Natural killer cell (primary cell): Measurements from ENCODE around the gene INPP4B. TPM values are rescaled to one million over a fixed set of nuclear protein-coding genes. Genes with fewer than 3 reads are reported as not detected.

Source experiments
- ATAC-seq, 3 donors: fragments of 150-1000 bp in 2 of 3; fragments of 200-7000 bp in 1 of 3; cut with Tn5 transposase; 1 replicate in 1 of 3; 2 replicates in 2 of 3; pipeline ENCODE4 v1.10.0; 2021; ENCODE audit warnings: mild to moderate bottlenecking in 2 of 3, moderate library complexity in 2 of 3
- DNase-seq, 2 donors: peaks; one replicate each; pipeline versions ENCODE4 v3.0.0 to v3.0.0-alpha.2; 2013 to 2021; ENCODE audit warnings: mixed read lengths in 1 of 2
- H3K27ac ChIP-seq: one replicate; pipeline ENCODE4 v1.5.1; 2013; ENCODE audit warnings: mild to moderate bottlenecking, low read length
- H3K27me3 ChIP-seq: one replicate; pipeline ENCODE4 v1.6.1; 2013; ENCODE audit warnings: low read length; ENCODE audit not compliant: control insufficient read depth, insufficient read depth
- H3K36me3 ChIP-seq: one replicate; pipeline ENCODE4 v1.6.1; 2013; ENCODE audit warnings: low read length; ENCODE audit not compliant: control insufficient read depth, insufficient read depth
- H3K4me1 ChIP-seq: one replicate; pipeline ENCODE4 v1.6.1; 2013; ENCODE audit warnings: low read length; ENCODE audit not compliant: control insufficient read depth, insufficient read depth
- H3K4me3 ChIP-seq: one replicate; pipeline ENCODE4 v1.5.1; 2013; ENCODE audit warnings: low read length
- H3K9me3 ChIP-seq: one replicate; pipeline ENCODE4 v1.6.1; 2013; ENCODE audit warnings: low read length; ENCODE audit not compliant: control insufficient read depth, insufficient read depth
- H3K27ac Mint-ChIP-seq, 2 donors: one replicate each; pipeline ENCODE4 v1.8.0; 2022; ENCODE audit warnings: mild to moderate bottlenecking in 2 of 2, mixed read lengths in 2 of 2, moderate library complexity in 1 of 2
- H3K27me3 Mint-ChIP-seq, 2 donors: one replicate each; pipeline ENCODE4 v1.8.0; 2022; ENCODE audit warnings: low read depth in 2 of 2, mixed read lengths in 2 of 2
- H3K36me3 Mint-ChIP-seq: one replicate; pipeline ENCODE4 v1.8.0; 2022; ENCODE audit warnings: mixed read lengths
- H3K4me1 Mint-ChIP-seq, 2 donors: one replicate each; pipeline ENCODE4 v1.8.0; 2022; ENCODE audit warnings: mixed read lengths in 2 of 2
- H3K4me3 Mint-ChIP-seq: one replicate; pipeline ENCODE4 v1.8.0; 2022; ENCODE audit warnings: mild to moderate bottlenecking, moderate library complexity, mixed read lengths
- H3K9me3 Mint-ChIP-seq, 2 donors: one replicate each; pipeline ENCODE4 v1.8.0; 2022; ENCODE audit warnings: mixed read lengths in 2 of 2
- CTCF ChIP-seq: fragments of 200-600 bp; IDR thresholded peaks from one replicate; pipeline ENCODE4 v1.8.0; 2022; ENCODE audit warnings: antibody characterized with exemption
- whole genome bisulfite sequencing: methylation state at CpG from one replicate; pipeline ENCODE4 v1.1.7; 2013; ENCODE audit warnings: missing lambda C conversion rate; ENCODE audit not compliant: insufficient coverage; 5-methylcytosine and 5-hydroxymethylcytosine counted together
- intact Hi-C: fragments of 100-400 bp; cut with micrococcal nuclease; formaldehyde crosslinking; loops from one replicate; pipeline ENCODE4 v1.14.2; 2022
- total RNA-seq, 4 donors: library from RNA; stranded (reverse); fragments of 120-200 nt in 1 of 4; gene quantifications; one replicate each; pipeline versions ENCODE4 v1.2.3 to v1.2.4, GENCODE V29; 2013 to 2022

The INPP4B gene
- total RNA-seq, 3 donors from 2014 or later (not counting 1 experiment from before 2014, with no cell fraction given), result 2.4 to 6.2 (median 4.5) TPM

- H3K9me3 Mint-ChIP-seq, result peaks cover 0 to 2% of the 10 kb centered on the region in 2 donors
- H3K4me3 Mint-ChIP-seq, result no peak overlapping the region
- Histone ChIP-seq H3K4me1 (peaks cover 5% of the 10 kb centered on the region), H3K36me3 (no peaks in the 10 kb centered on the region), H3K27me3 (no peaks in the 10 kb centered on the region), H3K9me3 (no peaks in the 10 kb centered on the region), H3K27ac (no peak overlapping the region), H3K4me3 (no peak overlapping the region)
- ATAC-seq, result no peak
- no peak for TF ChIP-seq CTCF
- intact Hi-C loops, result no loop called here
- no peaks in the 10 kb centered on the region for H3K4me1 Mint-ChIP-seq
- 91% methylated on average over 3 of the region's 3 CpGs for WGBS
- H3K27ac Mint-ChIP-seq, result no peak overlapping the region
- no peaks in the 10 kb centered on the region for H3K36me3 Mint-ChIP-seq
- no peak for DNase-seq
- no peaks in the 10 kb centered on the region for H3K27me3 Mint-ChIP-seq
Observed at GRCh38 chr4:142312391-142312790, 533.7 kb downstream of the INPP4B start.

DNA sequence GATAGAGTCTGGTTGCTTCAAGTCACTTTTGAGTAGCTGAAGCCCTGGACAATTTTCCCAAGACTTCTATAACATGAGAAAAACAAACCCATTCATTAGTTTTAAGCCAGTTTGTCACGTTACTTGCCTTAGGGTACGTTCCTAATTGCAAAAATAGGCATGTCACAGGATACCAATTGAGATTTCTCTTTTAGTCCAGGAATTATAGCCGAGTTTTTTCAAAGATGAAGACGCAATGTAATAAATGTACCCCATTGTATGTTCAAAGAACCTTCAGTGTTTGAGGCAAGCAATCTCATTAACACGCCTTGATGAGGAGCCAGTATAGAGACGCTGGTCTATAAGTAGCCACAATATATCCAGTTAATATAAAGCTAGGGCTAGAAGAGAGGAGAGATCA, 534.2 kb downstream of the INPP4B start:
- H3K9me3 ChIP-seq, result no peaks in the 10 kb centered on the region
- Mint-ChIP-seq H3K4me1 (no peaks in the 10 kb centered on the region), H3K9me3 (peaks cover 0 to 1% of the 10 kb centered on the region in 2 donors), H3K4me3 (no peak overlapping the region), H3K27me3 (no peaks in the 10 kb centered on the region), H3K36me3 (no peaks in the 10 kb centered on the region), H3K27ac (no peak overlapping the region)
- 92% methylated on average over 5 of the region's 6 CpGs for WGBS
- no peaks in the 10 kb centered on the region for H3K27me3 ChIP-seq
- DNase-seq (no peak), ATAC-seq (no peak)
- intact Hi-C loops, result no loop called here
- no peaks in the 10 kb centered on the region for H3K36me3 ChIP-seq
- H3K4me1 ChIP-seq, result peaks cover 5% of the 10 kb centered on the region
- no peak overlapping the region for H3K27ac ChIP-seq
- TF ChIP-seq CTCF, result no peak
- no peak overlapping the region for H3K4me3 ChIP-seq

DNA sequence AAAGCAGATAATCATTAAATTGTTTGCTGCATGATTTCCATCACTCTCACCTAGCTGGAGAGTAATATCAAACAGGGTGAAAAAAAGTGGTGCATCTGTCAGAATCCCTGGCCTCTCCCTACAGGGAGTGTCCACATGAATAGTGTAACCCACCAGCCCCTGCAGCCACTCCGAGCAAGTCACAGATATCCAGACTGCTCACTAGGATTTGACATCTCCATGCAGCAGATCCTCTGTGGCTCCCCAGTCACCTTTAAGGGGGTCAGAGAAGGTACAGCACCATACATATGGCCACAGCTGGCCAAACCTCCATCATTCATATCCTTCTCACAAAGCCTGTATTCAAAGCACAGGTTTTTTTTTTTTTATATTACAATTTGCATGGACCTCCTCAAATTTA, 536.3 kb downstream of the INPP4B start:
- Mint-ChIP-seq H3K4me1 (no peaks in the 10 kb centered on the region), H3K27me3 (no peaks in the 10 kb centered on the region), H3K9me3 (no peaks in the 10 kb centered on the region), H3K36me3 (no peaks in the 10 kb centered on the region), H3K4me3 (no peak overlapping the region), H3K27ac (no peak overlapping the region)
- DNase-seq, result no peak
- no peak for TF ChIP-seq CTCF
- Histone ChIP-seq H3K4me3 (no peak overlapping the region), H3K36me3 (no peaks in the 10 kb centered on the region), H3K27ac (no peak overlapping the region), H3K4me1 (peaks cover 5% of the 10 kb centered on the region), H3K27me3 (no peaks in the 10 kb centered on the region), H3K9me3 (no peaks in the 10 kb centered on the region)
- ATAC-seq, result no peak
- 90% methylated on average over 1 of the region's 1 CpG for WGBS
- intact Hi-C loops, result no loop called here

- Histone ChIP-seq H3K27me3 (no peaks in the 10 kb centered on the region), H3K4me1 (no peaks in the 10 kb centered on the region), H3K36me3 (no peaks in the 10 kb centered on the region), H3K4me3 (no peak overlapping the region), H3K27ac (no peak overlapping the region), H3K9me3 (no peaks in the 10 kb centered on the region)
- no peaks in the 10 kb centered on the region for H3K27me3 Mint-ChIP-seq
- 72% methylated on average over 2 of the region's 2 CpGs for WGBS
- ATAC-seq, result no peak
- H3K4me3 Mint-ChIP-seq, result no peak overlapping the region
- DNase-seq, result no peak
- H3K9me3 Mint-ChIP-seq, result no peaks in the 10 kb centered on the region
- intact Hi-C loops, result no loop called here
- H3K4me1 Mint-ChIP-seq, result no peaks in the 10 kb centered on the region
- no peak for TF ChIP-seq CTCF
- H3K36me3 Mint-ChIP-seq, result no peaks in the 10 kb centered on the region
- H3K27ac Mint-ChIP-seq, result no peak overlapping the region
Observed at GRCh38 chr4:142307857-142308256, 538.2 kb downstream of the INPP4B start.
